ENCODE data around the gene MLLT6. TPM values are rescaled to one million over a fixed set of nuclear protein-coding genes. Genes with fewer than 3 reads are reported as not detected.

The MLLT6 gene
- total RNA-seq, 1 experiment from 2014 or later: 50.6 TPM

DNA sequence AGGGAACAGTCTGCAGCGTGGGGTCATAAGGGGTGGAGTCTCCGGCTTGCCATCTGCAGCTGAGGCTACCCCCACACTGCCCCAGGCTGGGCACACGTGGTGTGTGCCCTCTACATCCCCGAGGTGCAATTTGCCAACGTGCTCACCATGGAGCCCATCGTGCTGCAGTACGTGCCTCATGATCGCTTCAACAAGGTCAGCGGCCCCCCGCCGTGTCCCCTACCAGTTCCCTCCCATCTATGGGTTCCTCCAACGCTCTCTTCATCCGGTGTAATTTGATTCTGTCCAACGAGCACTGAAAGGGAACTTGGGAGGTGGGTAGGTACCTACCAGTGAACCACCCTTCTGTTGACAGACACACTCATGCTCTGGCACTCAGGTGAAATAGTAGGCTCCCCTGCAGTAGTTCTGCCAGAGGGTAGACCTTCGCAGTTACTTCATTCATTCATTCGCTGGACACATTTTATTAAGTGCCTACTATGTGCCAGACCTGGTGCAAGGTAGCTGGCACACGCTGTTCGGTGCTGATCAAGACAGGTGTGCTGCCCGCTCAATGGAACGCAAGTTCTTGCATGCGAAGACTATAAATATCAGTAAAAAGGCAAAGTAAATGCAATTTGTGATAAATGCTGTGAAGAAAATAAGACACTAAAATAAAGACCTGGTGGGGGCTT is 2.7 kb downstream of the MLLT6 start:
- H3K4me3 ChIP-seq (ENCODE audit: low read depth in 2 of 2, low read length in 2 of 2): no peak overlapping the region
- TSS peak; percentile 67 for BruUV-seq (replicated peaks)
- H3K27ac ChIP-seq (ENCODE audit: low read length): no peak overlapping the region
- in situ Hi-C loops (cut with HindIII; ENCODE audit: low pct_unique_long_range_greater_than_20kb, low sequenced_read_pairs): no loop called here
- no peaks in the 10 kb centered on the region for H3K9me3 ChIP-seq (ENCODE audit: control insufficient read depth, insufficient read depth, low read depth, low read length)
- ChIA-PET CTCF (no interaction called here), POLR2A (no interaction called here)
- H3K36me3 ChIP-seq (ENCODE audit: control insufficient read depth, insufficient read depth, low read length): no peaks in the 10 kb centered on the region; the same call in 1 of the 2 replicates
- DNase-seq (ENCODE audit: low read depth, low spot score): no peak
- no peak for ATAC-seq
- intact Hi-C loops (cut with micrococcal nuclease; ENCODE audit: unreplicated experiment): no loop called here
- no peaks in the 10 kb centered on the region for H3K27me3 ChIP-seq (ENCODE audit: control insufficient read depth, insufficient read depth, low read length)
- no peaks in the 10 kb centered on the region for H3K4me1 ChIP-seq (ENCODE audit: control insufficient read depth, insufficient read depth, low read length)
- no peak for TF ChIP-seq POLR2AphosphoS5 (IDR thresholded peaks at IDR 0.05; ENCODE audit: low read depth, low read length)

GRCh38 chr17:38709104-38709820 is 4.2 kb downstream of the MLLT6 start:
- ATAC-seq: no peak
- H3K36me3 ChIP-seq (ENCODE audit: control insufficient read depth, insufficient read depth, low read length): no peaks in the 10 kb centered on the region; the same call in 1 of the 2 replicates
- H3K9me3 ChIP-seq (ENCODE audit: control insufficient read depth, insufficient read depth, low read depth, low read length): no peaks in the 10 kb centered on the region
- DNase-seq (ENCODE audit: low read depth, low spot score): no peak
- H3K27ac ChIP-seq (ENCODE audit: low read length): no peak overlapping the region
- no TSS peak for BruUV-seq (replicated peaks)
- H3K4me1 ChIP-seq (ENCODE audit: control insufficient read depth, insufficient read depth, low read length): no peaks in the 10 kb centered on the region
- H3K4me3 ChIP-seq (ENCODE audit: low read depth in 2 of 2, low read length in 2 of 2): no peak overlapping the region
- POLR2A ChIA-PET: interaction anchor here (0.6 kb wide), 2 partner anchors 9 to 104 kb away, joined by 3 to 4 read pairs; no protein-coding TSS in a partner anchor
- intact Hi-C loops (cut with micrococcal nuclease; ENCODE audit: unreplicated experiment): no loop called here
- H3K27me3 ChIP-seq (ENCODE audit: control insufficient read depth, insufficient read depth, low read length): no peaks in the 10 kb centered on the region
- TF ChIP-seq POLR2AphosphoS5 (IDR thresholded peaks at IDR 0.05; ENCODE audit: low read depth, low read length): no peak
- TF ChIP-seq SIN3A (IDR thresholded peaks at IDR 0.05; ENCODE audit: borderline replicate concordance, insufficient read depth, low read depth, low read length): no peak
- TF ChIP-seq, protein P1, sequence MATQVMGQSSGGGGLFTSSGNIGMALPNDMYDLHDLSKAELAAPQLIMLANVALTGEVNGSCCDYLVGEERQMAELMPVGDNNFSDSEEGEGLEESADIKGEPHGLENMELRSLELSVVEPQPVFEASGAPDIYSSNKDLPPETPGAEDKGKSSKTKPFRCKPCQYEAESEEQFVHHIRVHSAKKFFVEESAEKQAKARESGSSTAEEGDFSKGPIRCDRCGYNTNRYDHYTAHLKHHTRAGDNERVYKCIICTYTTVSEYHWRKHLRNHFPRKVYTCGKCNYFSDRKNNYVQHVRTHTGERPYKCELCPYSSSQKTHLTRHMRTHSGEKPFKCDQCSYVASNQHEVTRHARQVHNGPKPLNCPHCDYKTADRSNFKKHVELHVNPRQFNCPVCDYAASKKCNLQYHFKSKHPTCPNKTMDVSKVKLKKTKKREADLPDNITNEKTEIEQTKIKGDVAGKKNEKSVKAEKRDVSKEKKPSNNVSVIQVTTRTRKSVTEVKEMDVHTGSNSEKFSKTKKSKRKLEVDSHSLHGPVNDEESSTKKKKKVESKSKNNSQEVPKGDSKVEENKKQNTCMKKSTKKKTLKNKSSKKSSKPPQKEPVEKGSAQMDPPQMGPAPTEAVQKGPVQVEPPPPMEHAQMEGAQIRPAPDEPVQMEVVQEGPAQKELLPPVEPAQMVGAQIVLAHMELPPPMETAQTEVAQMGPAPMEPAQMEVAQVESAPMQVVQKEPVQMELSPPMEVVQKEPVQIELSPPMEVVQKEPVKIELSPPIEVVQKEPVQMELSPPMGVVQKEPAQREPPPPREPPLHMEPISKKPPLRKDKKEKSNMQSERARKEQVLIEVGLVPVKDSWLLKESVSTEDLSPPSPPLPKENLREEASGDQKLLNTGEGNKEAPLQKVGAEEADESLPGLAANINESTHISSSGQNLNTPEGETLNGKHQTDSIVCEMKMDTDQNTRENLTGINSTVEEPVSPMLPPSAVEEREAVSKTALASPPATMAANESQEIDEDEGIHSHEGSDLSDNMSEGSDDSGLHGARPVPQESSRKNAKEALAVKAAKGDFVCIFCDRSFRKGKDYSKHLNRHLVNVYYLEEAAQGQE (IDR thresholded peaks at IDR 0.05; ENCODE audit: insufficient read depth in 1 of 2, low read depth in 2 of 2, low read length in 1 of 2): no peak
- TF ChIP-seq TCF7L2 (IDR thresholded peaks at IDR 0.05; ENCODE audit: low read depth, low read length): no peak
- TF ChIP-seq, protein P2, sequence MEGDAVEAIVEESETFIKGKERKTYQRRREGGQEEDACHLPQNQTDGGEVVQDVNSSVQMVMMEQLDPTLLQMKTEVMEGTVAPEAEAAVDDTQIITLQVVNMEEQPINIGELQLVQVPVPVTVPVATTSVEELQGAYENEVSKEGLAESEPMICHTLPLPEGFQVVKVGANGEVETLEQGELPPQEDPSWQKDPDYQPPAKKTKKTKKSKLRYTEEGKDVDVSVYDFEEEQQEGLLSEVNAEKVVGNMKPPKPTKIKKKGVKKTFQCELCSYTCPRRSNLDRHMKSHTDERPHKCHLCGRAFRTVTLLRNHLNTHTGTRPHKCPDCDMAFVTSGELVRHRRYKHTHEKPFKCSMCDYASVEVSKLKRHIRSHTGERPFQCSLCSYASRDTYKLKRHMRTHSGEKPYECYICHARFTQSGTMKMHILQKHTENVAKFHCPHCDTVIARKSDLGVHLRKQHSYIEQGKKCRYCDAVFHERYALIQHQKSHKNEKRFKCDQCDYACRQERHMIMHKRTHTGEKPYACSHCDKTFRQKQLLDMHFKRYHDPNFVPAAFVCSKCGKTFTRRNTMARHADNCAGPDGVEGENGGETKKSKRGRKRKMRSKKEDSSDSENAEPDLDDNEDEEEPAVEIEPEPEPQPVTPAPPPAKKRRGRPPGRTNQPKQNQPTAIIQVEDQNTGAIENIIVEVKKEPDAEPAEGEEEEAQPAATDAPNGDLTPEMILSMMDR (IDR thresholded peaks at IDR 0.05): no peak
- CTCF ChIA-PET: no interaction called here
- in situ Hi-C loops (cut with HindIII; ENCODE audit: low pct_unique_long_range_greater_than_20kb, low sequenced_read_pairs): no loop called here

All from Panc1 (cell line).